Esophagus squamous epithelium (tissue), 4 donors: ENCODE data around the gene SLC15A5.

ENCODE experiments used
- POLR2A ChIP-seq, 4 donors: fragments of 450-650 bp; IDR thresholded peaks; one replicate each; pipeline ENCODE4 v1.6.1; 2017; ENCODE audit warnings: antibody characterized with exemption in 4 of 4, mild to moderate bottlenecking in 4 of 4, moderate library complexity in 3 of 4
- TF ChIP-seq, protein P1 (sequence below), 6 experiments: fragments of 450-650 bp in 4 of 6; fragments of 200-600 bp in 2 of 6; sonication (generic) in 2 of 6; IDR thresholded peaks; one replicate each; pipeline ENCODE4 v1.5.1; 2016 to 2019; ENCODE audit warnings: antibody characterized with exemption in 6 of 6, mild to moderate bottlenecking in 4 of 6, moderate library complexity in 4 of 6

GRCh38 chr12:16323010-16323409 is 45.5 kb upstream of the SLC15A5 start:
- TF ChIP-seq, protein P1, sequence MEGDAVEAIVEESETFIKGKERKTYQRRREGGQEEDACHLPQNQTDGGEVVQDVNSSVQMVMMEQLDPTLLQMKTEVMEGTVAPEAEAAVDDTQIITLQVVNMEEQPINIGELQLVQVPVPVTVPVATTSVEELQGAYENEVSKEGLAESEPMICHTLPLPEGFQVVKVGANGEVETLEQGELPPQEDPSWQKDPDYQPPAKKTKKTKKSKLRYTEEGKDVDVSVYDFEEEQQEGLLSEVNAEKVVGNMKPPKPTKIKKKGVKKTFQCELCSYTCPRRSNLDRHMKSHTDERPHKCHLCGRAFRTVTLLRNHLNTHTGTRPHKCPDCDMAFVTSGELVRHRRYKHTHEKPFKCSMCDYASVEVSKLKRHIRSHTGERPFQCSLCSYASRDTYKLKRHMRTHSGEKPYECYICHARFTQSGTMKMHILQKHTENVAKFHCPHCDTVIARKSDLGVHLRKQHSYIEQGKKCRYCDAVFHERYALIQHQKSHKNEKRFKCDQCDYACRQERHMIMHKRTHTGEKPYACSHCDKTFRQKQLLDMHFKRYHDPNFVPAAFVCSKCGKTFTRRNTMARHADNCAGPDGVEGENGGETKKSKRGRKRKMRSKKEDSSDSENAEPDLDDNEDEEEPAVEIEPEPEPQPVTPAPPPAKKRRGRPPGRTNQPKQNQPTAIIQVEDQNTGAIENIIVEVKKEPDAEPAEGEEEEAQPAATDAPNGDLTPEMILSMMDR (IDR thresholded peaks at IDR 0.05), result no peak
- TF ChIP-seq POLR2A (IDR thresholded peaks at IDR 0.05), result no peak
